GM23338 (cell line): ENCODE measurements around the gene IL1RL1. TPM values are rescaled to one million over a fixed set of nuclear protein-coding genes. Genes with fewer than 3 reads are reported as not detected.

Experiments used
- ATAC-seq: fragments of 200-7000 bp; cut with Tn5 transposase; 3 replicates; pipeline ENCODE4 v1.9.1; 2020
- DNase-seq: peaks from one replicate; pipeline ENCODE4 v3.0.0-alpha.2; 2015; ENCODE audit warnings: low spot score
- H2AFZ ChIP-seq: fragments of 200-600 bp; sonication (generic); 2 replicates; pipeline ENCODE4 v1.8.0; 2016; ENCODE audit warnings: antibody characterized with exemption, mild to moderate bottlenecking, moderate library complexity
- H3F3A ChIP-seq: fragments of 200-600 bp; sonication (generic); replicated peaks from 2 replicates; pipeline ENCODE4 v1.8.0; 2017; ENCODE audit warnings: antibody characterized with exemption, mixed run types, low read depth
- H3K27ac ChIP-seq: fragments of 200-600 bp; sonication (generic); 2 replicates; pipeline ENCODE4 v1.6.1; 2016; ENCODE audit warnings: low read depth
- H3K27me3 ChIP-seq: fragments of 200-600 bp; sonication (generic); 2 replicates; pipeline ENCODE4 v1.8.0; 2016; ENCODE audit warnings: mild to moderate bottlenecking, mixed run types, moderate library complexity; ENCODE audit not compliant: insufficient read depth
- H3K36me3 ChIP-seq: fragments of 200-600 bp; sonication (generic); 2 replicates; pipeline ENCODE4 v1.8.0; 2016; ENCODE audit warnings: mild to moderate bottlenecking; ENCODE audit not compliant: insufficient read depth
- H3K4me1 ChIP-seq: fragments of 200-600 bp; sonication (generic); 2 replicates; pipeline ENCODE4 v1.8.0; 2016; ENCODE audit warnings: mild to moderate bottlenecking, moderate library complexity; ENCODE audit not compliant: insufficient read depth
- H3K4me2 ChIP-seq: fragments of 200-600 bp; sonication (generic); 2 replicates; pipeline ENCODE4 v1.7.1; 2017; ENCODE audit warnings: mixed run types
- H3K4me3 ChIP-seq: fragments of 200-600 bp; sonication (generic); 2 replicates; pipeline ENCODE4 v1.6.1; 2016; ENCODE audit warnings: mixed run types
- H3K79me2 ChIP-seq: fragments of 200-600 bp; sonication (generic); replicated peaks from 2 replicates; pipeline ENCODE4 v1.8.0; 2017; ENCODE audit warnings: mild to moderate bottlenecking; ENCODE audit not compliant: insufficient read depth
- H3K9me2 ChIP-seq: fragments of 200-600 bp; sonication (generic); 2 replicates; pipeline ENCODE4 v1.8.0; 2017; ENCODE audit not compliant: insufficient read depth
- H4K20me1 ChIP-seq: fragments of 200-600 bp; sonication (generic); replicated peaks from 2 replicates; pipeline ENCODE4 v1.8.0; 2017; ENCODE audit warnings: mild to moderate bottlenecking; ENCODE audit not compliant: insufficient read depth
- H3K27ac Mint-ChIP-seq: 2 replicates; pipeline ENCODE4 v1.8.0; 2020; ENCODE audit warnings: inconsistent platforms, mild to moderate bottlenecking, moderate library complexity, mixed read lengths
- H3K27me3 Mint-ChIP-seq: 3 replicates; pipeline ENCODE4 v1.8.0; 2022; ENCODE audit warnings: low read depth, mild to moderate bottlenecking, moderate library complexity, mixed read lengths, inconsistent platforms; ENCODE audit not compliant: insufficient read depth, poor library complexity
- H3K36me3 Mint-ChIP-seq: 3 replicates; pipeline ENCODE4 v1.8.0; 2021; ENCODE audit warnings: low read depth, mild to moderate bottlenecking, inconsistent platforms, moderate library complexity, mixed read lengths
- H3K4me1 Mint-ChIP-seq: 3 replicates; pipeline ENCODE4 v1.8.0; 2020; ENCODE audit warnings: mild to moderate bottlenecking, inconsistent platforms, mixed read lengths
- H3K4me3 Mint-ChIP-seq: 3 replicates; pipeline ENCODE4 v1.8.0; 2021; ENCODE audit warnings: moderate library complexity, mild to moderate bottlenecking, inconsistent platforms, mixed read lengths
- H3K9me3 Mint-ChIP-seq: 3 replicates; pipeline ENCODE4 v1.8.0; 2020; ENCODE audit warnings: moderate library complexity, mild to moderate bottlenecking, inconsistent platforms, mixed read lengths
- CREB1 ChIP-seq: fragments of 250-450 bp; sonication (Bioruptor Pico); IDR thresholded peaks from 2 replicates; pipeline ENCODE4 v1.5.0; 2020; ENCODE audit warnings: low read depth, mild to moderate bottlenecking, moderate library complexity
- EZH2 ChIP-seq: fragments of 200-600 bp; sonication (generic); IDR thresholded peaks from one replicate; pipeline ENCODE4 v1.8.0; 2017; ENCODE audit warnings: antibody characterized with exemption, mild to moderate bottlenecking, low read depth; ENCODE audit not compliant: unreplicated experiment
- EZH2phosphoT487 ChIP-seq: fragments of 200-600 bp; sonication (generic); IDR thresholded peaks from one replicate; pipeline ENCODE4 v1.8.1; 2018; ENCODE audit warnings: antibody characterized with exemption; ENCODE audit not compliant: unreplicated experiment
- JUNB ChIP-seq: IDR thresholded peaks from one replicate; pipeline ENCODE4 v1.6.1; 2016; ENCODE audit warnings: antibody characterized with exemption; ENCODE audit not compliant: unreplicated experiment
- NANOG ChIP-seq: IDR thresholded peaks from 2 replicates; pipeline ENCODE4 v1.6.1; 2016; ENCODE audit warnings: antibody characterized with exemption, borderline replicate concordance
- POLR2AphosphoS5 ChIP-seq: IDR thresholded peaks from 2 replicates; pipeline ENCODE4 v1.6.1; 2016; ENCODE audit warnings: antibody characterized with exemption, low read depth
- STAT1 ChIP-seq: IDR thresholded peaks from one replicate; pipeline ENCODE4 v1.6.1; 2016; ENCODE audit warnings: antibody characterized with exemption; ENCODE audit not compliant: unreplicated experiment
- ZNF114 ChIP-seq: fragments of 250-450 bp; sonication (Bioruptor Pico); IDR thresholded peaks from 2 replicates; pipeline ENCODE4 v1.5.0; 2020; ENCODE audit warnings: mild to moderate bottlenecking, moderate library complexity
- ZNF331 ChIP-seq: fragments of 250-450 bp; sonication (Bioruptor Pico); IDR thresholded peaks from 2 replicates; pipeline ENCODE4 v1.5.0; 2020; ENCODE audit warnings: low read depth, mild to moderate bottlenecking, moderate library complexity
- polyA plus RNA-seq: library from polyadenylated mRNA; unstranded; fragments of >200 nt; fragmentation: Nextera tagmentation; extraction: Ambion mirVana; gene quantifications from 2 replicates; pipeline ENCODE4 v1.2.1, GENCODE V29; 2016
- total RNA-seq: library from RNA; depleted of rRNA; stranded (reverse); fragments of >200 nt; shearing (Covaris generic); gene quantifications from 2 replicates; pipeline ENCODE4 v1.2.3, GENCODE V29; 2014
- TF ChIP-seq, protein P1 (sequence below): IDR thresholded peaks from 2 replicates; pipeline ENCODE4 v1.6.1; 2016; ENCODE audit warnings: antibody characterized with exemption
- TF ChIP-seq, protein P2 (sequence below), 2 experiments: fragments of 200-600 bp in 1 of 2; sonication (generic) in 1 of 2; conservative IDR thresholded peaks; 2 replicates each; pipeline versions ENCODE4 v1.5.1 to v1.6.1; 2016 to 2017; ENCODE audit warnings: antibody characterized with exemption in 2 of 2, low read depth in 2 of 2, mild to moderate bottlenecking in 2 of 2, moderate library complexity in 1 of 2
- TF ChIP-seq, protein P3 (sequence below): IDR thresholded peaks from one replicate; pipeline ENCODE4 v1.6.1; 2018; ENCODE audit warnings: antibody characterized with exemption; ENCODE audit not compliant: unreplicated experiment
- TF ChIP-seq, protein P4 (sequence below): fragments of 250-450 bp; sonication (Bioruptor Pico); IDR thresholded peaks from 2 replicates; pipeline ENCODE4 v1.5.0; 2020; ENCODE audit warnings: mild to moderate bottlenecking, moderate library complexity

The IL1RL1 gene
- total and polyA plus RNA-seq, 2 experiments from 2014 or later = not detected

DNA sequence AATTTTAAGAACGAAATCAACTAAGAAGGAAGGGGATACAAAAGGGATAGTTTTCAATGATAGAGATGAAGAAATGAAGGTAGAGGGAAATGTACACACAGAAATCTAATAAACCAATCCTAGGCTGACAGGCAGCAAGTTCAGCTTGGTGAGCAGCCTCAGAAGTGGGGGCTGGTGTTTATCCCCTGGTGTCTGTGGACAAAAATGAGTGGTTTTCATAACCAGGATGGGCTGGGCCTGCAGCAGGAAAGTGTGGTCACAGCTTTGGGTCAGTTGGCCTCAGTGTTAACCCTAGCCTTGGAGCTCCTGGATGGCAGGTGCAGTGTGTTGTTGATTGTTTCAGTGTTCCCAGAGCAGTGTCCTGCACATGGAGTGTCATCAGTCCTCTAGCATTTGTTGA is 58.5 kb downstream of the IL1RL1 start:
- H3K36me3 ChIP-seq = no peaks in the 10 kb centered on the region; the same call in 1 of the 2 replicates
- H4K20me1 ChIP-seq = no peaks in the 10 kb centered on the region
- H3K4me3 ChIP-seq = no peak overlapping the region
- Mint-ChIP-seq H3K4me1 (no peaks in the 10 kb centered on the region), H3K4me3 (no peak overlapping the region), H3K27me3 (no peaks in the 10 kb centered on the region), H3K36me3 (peaks cover 28% of the 10 kb centered on the region), H3K27ac (no peak overlapping the region), H3K9me3 (peaks cover 44% of the 10 kb centered on the region)
- no peak for ATAC-seq
- H2AFZ ChIP-seq = no peak overlapping the region
- no peaks in the 10 kb centered on the region for H3K79me2 ChIP-seq
- no peak overlapping the region for H3K4me2 ChIP-seq
- H3K4me1 ChIP-seq = no peaks in the 10 kb centered on the region
- no peaks in the 10 kb centered on the region for H3K27me3 ChIP-seq
- H3K9me2 ChIP-seq = no peaks in the 10 kb centered on the region
- TF ChIP-seq ZNF331 (CRISPR knock-in tag) (no peak), POLR2AphosphoS5 (no peak), ZNF114 (CRISPR knock-in tag) (no peak), EZH2 (no peak), STAT1 (no peak), JUNB (no peak), CREB1 (CRISPR knock-in tag) (no peak), EZH2phosphoT487 (no peak), NANOG (no peak)
- TF ChIP-seq, protein P1, sequence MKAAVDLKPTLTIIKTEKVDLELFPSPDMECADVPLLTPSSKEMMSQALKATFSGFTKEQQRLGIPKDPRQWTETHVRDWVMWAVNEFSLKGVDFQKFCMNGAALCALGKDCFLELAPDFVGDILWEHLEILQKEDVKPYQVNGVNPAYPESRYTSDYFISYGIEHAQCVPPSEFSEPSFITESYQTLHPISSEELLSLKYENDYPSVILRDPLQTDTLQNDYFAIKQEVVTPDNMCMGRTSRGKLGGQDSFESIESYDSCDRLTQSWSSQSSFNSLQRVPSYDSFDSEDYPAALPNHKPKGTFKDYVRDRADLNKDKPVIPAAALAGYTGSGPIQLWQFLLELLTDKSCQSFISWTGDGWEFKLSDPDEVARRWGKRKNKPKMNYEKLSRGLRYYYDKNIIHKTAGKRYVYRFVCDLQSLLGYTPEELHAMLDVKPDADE = no peak
- TF ChIP-seq, protein P2, sequence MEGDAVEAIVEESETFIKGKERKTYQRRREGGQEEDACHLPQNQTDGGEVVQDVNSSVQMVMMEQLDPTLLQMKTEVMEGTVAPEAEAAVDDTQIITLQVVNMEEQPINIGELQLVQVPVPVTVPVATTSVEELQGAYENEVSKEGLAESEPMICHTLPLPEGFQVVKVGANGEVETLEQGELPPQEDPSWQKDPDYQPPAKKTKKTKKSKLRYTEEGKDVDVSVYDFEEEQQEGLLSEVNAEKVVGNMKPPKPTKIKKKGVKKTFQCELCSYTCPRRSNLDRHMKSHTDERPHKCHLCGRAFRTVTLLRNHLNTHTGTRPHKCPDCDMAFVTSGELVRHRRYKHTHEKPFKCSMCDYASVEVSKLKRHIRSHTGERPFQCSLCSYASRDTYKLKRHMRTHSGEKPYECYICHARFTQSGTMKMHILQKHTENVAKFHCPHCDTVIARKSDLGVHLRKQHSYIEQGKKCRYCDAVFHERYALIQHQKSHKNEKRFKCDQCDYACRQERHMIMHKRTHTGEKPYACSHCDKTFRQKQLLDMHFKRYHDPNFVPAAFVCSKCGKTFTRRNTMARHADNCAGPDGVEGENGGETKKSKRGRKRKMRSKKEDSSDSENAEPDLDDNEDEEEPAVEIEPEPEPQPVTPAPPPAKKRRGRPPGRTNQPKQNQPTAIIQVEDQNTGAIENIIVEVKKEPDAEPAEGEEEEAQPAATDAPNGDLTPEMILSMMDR (conservative IDR thresholded peaks at IDR 0.05; ENCODE audit: low read depth in 2 of 2) = no peak
- TF ChIP-seq, protein P3, sequence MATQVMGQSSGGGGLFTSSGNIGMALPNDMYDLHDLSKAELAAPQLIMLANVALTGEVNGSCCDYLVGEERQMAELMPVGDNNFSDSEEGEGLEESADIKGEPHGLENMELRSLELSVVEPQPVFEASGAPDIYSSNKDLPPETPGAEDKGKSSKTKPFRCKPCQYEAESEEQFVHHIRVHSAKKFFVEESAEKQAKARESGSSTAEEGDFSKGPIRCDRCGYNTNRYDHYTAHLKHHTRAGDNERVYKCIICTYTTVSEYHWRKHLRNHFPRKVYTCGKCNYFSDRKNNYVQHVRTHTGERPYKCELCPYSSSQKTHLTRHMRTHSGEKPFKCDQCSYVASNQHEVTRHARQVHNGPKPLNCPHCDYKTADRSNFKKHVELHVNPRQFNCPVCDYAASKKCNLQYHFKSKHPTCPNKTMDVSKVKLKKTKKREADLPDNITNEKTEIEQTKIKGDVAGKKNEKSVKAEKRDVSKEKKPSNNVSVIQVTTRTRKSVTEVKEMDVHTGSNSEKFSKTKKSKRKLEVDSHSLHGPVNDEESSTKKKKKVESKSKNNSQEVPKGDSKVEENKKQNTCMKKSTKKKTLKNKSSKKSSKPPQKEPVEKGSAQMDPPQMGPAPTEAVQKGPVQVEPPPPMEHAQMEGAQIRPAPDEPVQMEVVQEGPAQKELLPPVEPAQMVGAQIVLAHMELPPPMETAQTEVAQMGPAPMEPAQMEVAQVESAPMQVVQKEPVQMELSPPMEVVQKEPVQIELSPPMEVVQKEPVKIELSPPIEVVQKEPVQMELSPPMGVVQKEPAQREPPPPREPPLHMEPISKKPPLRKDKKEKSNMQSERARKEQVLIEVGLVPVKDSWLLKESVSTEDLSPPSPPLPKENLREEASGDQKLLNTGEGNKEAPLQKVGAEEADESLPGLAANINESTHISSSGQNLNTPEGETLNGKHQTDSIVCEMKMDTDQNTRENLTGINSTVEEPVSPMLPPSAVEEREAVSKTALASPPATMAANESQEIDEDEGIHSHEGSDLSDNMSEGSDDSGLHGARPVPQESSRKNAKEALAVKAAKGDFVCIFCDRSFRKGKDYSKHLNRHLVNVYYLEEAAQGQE = no peak
- TF ChIP-seq, protein P4, sequence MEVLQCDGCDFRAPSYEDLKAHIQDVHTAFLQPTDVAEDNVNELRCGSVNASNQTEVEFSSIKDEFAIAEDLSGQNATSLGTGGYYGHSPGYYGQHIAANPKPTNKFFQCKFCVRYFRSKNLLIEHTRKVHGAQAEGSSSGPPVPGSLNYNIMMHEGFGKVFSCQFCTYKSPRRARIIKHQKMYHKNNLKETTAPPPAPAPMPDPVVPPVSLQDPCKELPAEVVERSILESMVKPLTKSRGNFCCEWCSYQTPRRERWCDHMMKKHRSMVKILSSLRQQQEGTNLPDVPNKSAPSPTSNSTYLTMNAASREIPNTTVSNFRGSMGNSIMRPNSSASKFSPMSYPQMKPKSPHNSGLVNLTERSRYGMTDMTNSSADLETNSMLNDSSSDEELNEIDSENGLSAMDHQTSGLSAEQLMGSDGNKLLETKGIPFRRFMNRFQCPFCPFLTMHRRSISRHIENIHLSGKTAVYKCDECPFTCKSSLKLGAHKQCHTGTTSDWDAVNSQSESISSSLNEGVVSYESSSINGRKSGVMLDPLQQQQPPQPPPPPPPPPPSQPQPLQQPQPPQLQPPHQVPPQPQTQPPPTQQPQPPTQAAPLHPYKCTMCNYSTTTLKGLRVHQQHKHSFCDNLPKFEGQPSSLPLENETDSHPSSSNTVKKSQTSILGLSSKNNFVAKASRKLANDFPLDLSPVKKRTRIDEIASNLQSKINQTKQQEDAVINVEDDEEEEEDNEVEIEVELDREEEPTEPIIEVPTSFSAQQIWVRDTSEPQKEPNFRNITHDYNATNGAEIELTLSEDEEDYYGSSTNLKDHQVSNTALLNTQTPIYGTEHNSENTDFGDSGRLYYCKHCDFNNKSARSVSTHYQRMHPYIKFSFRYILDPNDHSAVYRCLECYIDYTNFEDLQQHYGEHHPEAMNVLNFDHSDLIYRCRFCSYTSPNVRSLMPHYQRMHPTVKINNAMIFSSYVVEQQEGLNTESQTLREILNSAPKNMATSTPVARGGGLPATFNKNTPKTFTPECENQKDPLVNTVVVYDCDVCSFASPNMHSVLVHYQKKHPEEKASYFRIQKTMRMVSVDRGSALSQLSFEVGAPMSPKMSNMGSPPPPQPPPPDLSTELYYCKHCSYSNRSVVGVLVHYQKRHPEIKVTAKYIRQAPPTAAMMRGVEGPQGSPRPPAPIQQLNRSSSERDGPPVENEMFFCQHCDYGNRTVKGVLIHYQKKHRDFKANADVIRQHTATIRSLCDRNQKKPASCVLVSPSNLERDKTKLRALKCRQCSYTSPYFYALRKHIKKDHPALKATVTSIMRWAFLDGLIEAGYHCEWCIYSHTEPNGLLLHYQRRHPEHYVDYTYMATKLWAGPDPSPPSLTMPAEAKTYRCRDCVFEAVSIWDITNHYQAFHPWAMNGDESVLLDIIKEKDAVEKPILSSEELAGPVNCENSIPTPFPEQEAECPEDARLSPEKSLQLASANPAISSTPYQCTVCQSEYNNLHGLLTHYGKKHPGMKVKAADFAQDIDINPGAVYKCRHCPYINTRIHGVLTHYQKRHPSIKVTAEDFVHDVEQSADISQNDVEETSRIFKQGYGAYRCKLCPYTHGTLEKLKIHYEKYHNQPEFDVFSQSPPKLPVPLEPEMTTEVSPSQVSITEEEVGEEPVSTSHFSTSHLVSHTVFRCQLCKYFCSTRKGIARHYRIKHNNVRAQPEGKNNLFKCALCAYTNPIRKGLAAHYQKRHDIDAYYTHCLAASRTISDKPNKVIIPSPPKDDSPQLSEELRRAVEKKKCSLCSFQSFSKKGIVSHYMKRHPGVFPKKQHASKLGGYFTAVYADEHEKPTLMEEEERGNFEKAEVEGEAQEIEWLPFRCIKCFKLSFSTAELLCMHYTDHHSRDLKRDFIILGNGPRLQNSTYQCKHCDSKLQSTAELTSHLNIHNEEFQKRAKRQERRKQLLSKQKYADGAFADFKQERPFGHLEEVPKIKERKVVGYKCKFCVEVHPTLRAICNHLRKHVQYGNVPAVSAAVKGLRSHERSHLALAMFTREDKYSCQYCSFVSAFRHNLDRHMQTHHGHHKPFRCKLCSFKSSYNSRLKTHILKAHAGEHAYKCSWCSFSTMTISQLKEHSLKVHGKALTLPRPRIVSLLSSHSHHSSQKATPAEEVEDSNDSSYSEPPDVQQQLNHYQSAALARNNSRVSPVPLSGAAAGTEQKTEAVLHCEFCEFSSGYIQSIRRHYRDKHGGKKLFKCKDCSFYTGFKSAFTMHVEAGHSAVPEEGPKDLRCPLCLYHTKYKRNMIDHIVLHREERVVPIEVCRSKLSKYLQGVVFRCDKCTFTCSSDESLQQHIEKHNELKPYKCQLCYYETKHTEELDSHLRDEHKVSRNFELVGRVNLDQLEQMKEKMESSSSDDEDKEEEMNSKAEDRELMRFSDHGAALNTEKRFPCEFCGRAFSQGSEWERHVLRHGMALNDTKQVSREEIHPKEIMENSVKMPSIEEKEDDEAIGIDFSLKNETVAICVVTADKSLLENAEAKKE (CRISPR knock-in tag) = no peak
- no peaks in the 10 kb centered on the region for H3F3A ChIP-seq
- no peak overlapping the region for H3K27ac ChIP-seq
- no peak for DNase-seq
